ENCODE results near the gene PALLD. TPM values are rescaled to one million over a fixed set of nuclear protein-coding genes. Genes with fewer than 3 reads are reported as not detected.

Gene PALLD
- total and polyA plus RNA-seq, 2 of the 13 experiments (the other 11 are each of a cell fraction or from before 2014, with no cell fraction given): 0.50 to 1.5 TPM

GRCh38 chr4:168499241-168499640, 2.4 kb downstream of the PALLD start:
- Histone ChIP-seq H3K9ac (ENCODE audit: insufficient read depth, low read depth, low read length) (no peak overlapping the region), H3K27me3 (ENCODE audit: control insufficient read depth in 1 of 2, insufficient read depth in 2 of 2, low read length in 2 of 2) (no peaks in the 10 kb centered on the region), H4K20me1 (ENCODE audit: insufficient read depth, low read length) (no peaks in the 10 kb centered on the region), H2AFZ (ENCODE audit: low read length) (no peak overlapping the region), H3K79me2 (ENCODE audit: insufficient read depth, low read length) (no peaks in the 10 kb centered on the region), H3K4me3 (replicated peaks in 1 of 3; ENCODE audit: insufficient read depth in 1 of 3, low read depth in 2 of 3, low read length in 3 of 3) (no peak overlapping the region), H3K4me2 (ENCODE audit: low read depth, low read length) (no peak overlapping the region), H3K9me3 (ENCODE audit: low read length) (no peaks in the 10 kb centered on the region), H3K27ac (ENCODE audit: extremely low read length, insufficient read depth, low read length) (no peak overlapping the region), H3K36me3 (replicated peaks in 1 of 2; ENCODE audit: control insufficient read depth in 1 of 2, insufficient read depth in 2 of 2, low read length in 2 of 2) (no peaks in the 10 kb centered on the region; a peak in 1 of 5 replicates), H3K4me1 (ENCODE audit: insufficient read depth, low read length) (peaks cover 7% of the 10 kb centered on the region)
- intact Hi-C loops (cut with micrococcal nuclease; ENCODE audit: unreplicated experiment) (no loop called here), in situ Hi-C loops (cut with HindIII; ENCODE audit: extremely low pct_ligation_motif_present, low pct_unique_long_range_greater_than_20kb) (no loop called here)
- no TSS peak for BruUV-seq (replicated peaks)
- CTCF ChIA-PET (ENCODE audit: low intra/inter-chr PET ratio, low total read pairs): no interaction called here
- POLR2A ChIA-PET: no interaction called here
- DNase-seq (ENCODE audit: low spot score) (no peak), FAIRE-seq (no peak), ATAC-seq (no peak)
- TF ChIP-seq HNRNPK (IDR thresholded peaks at IDR 0.05; ENCODE audit: low read depth, low read length, poor library complexity, severe bottlenecking): peak; percentile 92
- no peak for TF ChIP-seq MXD3 (CRISPR knock-in tag; IDR thresholded peaks at IDR 0.05)
- TF ChIP-seq ATF7 (IDR thresholded peaks at IDR 0.05): no peak
- TF ChIP-seq ATF7 (CRISPR knock-in tag; IDR thresholded peaks at IDR 0.05): no peak

- no peak overlapping the region for H3K9ac ChIP-seq (ENCODE audit: insufficient read depth, low read depth, low read length)
- no TSS peak for BruUV-seq (replicated peaks)
- WGBS (ENCODE audit: low lambda C conversion rate): 1% methylated on average over 3 of the region's 3 CpGs
- no peaks in the 10 kb centered on the region; a peak in 1 of 5 replicates for H3K36me3 ChIP-seq (replicated peaks in 1 of 2; ENCODE audit: control insufficient read depth in 1 of 2, insufficient read depth in 2 of 2, low read length in 2 of 2)
- peak; percentile 45; the same call in 2 of the 3 replicates for ATAC-seq
- no peak overlapping the region for H3K4me3 ChIP-seq (replicated peaks in 1 of 3; ENCODE audit: insufficient read depth in 1 of 3, low read depth in 2 of 3, low read length in 3 of 3)
- H3K4me1 ChIP-seq (ENCODE audit: insufficient read depth, low read length): peaks cover 7% of the 10 kb centered on the region
- H3K27ac ChIP-seq (ENCODE audit: extremely low read length, insufficient read depth, low read length): no peak overlapping the region
- no peaks in the 10 kb centered on the region; a peak in 1 of 5 replicates for H3K27me3 ChIP-seq (ENCODE audit: control insufficient read depth in 1 of 2, insufficient read depth in 2 of 2, low read length in 2 of 2)
- no peaks in the 10 kb centered on the region for H3K79me2 ChIP-seq (ENCODE audit: insufficient read depth, low read length)
- no peaks in the 10 kb centered on the region for H3K9me3 ChIP-seq (ENCODE audit: low read length)
- DNase-seq (ENCODE audit: low spot score): peak; percentile 36
- CTCF ChIA-PET (ENCODE audit: low intra/inter-chr PET ratio, low total read pairs): no interaction called here
- FAIRE-seq: no peak
- POLR2A ChIA-PET: no interaction called here
- no peaks in the 10 kb centered on the region for H4K20me1 ChIP-seq (ENCODE audit: insufficient read depth, low read length)
- in situ Hi-C loops (cut with HindIII; ENCODE audit: extremely low pct_ligation_motif_present, low pct_unique_long_range_greater_than_20kb): no loop called here
- no peak overlapping the region for H2AFZ ChIP-seq (ENCODE audit: low read length)
- intact Hi-C loops (cut with micrococcal nuclease; ENCODE audit: unreplicated experiment): no loop called here
- H3K4me2 ChIP-seq (ENCODE audit: low read depth, low read length): no peak overlapping the region
- peak; percentile 7; the same call in 1 of the 2 replicates for TF ChIP-seq CEBPB (IDR thresholded peaks at IDR 0.05; ENCODE audit: borderline replicate concordance, low read depth, low read length)
- 0 out of 2 replicates have a peak, but pooled peaks have one; percentile 32 for TF ChIP-seq NR2F2 (IDR thresholded peaks at IDR 0.05; ENCODE audit: borderline replicate concordance, low read depth)
- TF ChIP-seq FOXA1 (IDR thresholded peaks at IDR 0.05): 0 out of 2 replicates have a peak, but pooled peaks have one; percentile 24
- peak; percentile 39; the same call in 1 of the 2 replicates for TF ChIP-seq FOXA1 (CRISPR knock-in tag; IDR thresholded peaks at IDR 0.05)
- TF ChIP-seq RERE (CRISPR knock-in tag; IDR thresholded peaks at IDR 0.05; ENCODE audit: low read depth): peak; percentile 38; the same call in 1 of the 2 replicates
- no peak for TF ChIP-seq ZMYM4 (CRISPR knock-in tag; IDR thresholded peaks at IDR 0.05)
- TF ChIP-seq FOXA3 (CRISPR knock-in tag; IDR thresholded peaks at IDR 0.05): peak; percentile 48; the same call in 1 of the 2 replicates
- peak; percentile 69; the same call in 1 of the 2 replicates for TF ChIP-seq FOSL2 (CRISPR knock-in tag; IDR thresholded peaks at IDR 0.05)
Observed at GRCh38 chr4:168501407-168501806, 4.6 kb downstream of the PALLD start.
